Upper lobe of left lung (tissue), 4 donors: ENCODE data around the gene NUP214.

Experiments
- CTCF ChIP-seq, 6 experiments: fragments of 450-650 bp in 4 of 6; fragments of 200-600 bp in 2 of 6; sonication (generic) in 2 of 6; IDR thresholded peaks; one replicate each; pipeline ENCODE4 v1.5.1; 2016 to 2019; ENCODE audit warnings: antibody characterized with exemption in 6 of 6
- EP300 ChIP-seq, 4 donors: sonication (generic); formaldehyde crosslinking; IDR thresholded peaks; one replicate each; pipeline ENCODE4 v1.5.1; 2017; ENCODE audit warnings: antibody characterized with exemption in 4 of 4, control low read depth in 2 of 4
- POLR2A ChIP-seq, 4 donors: fragments of 450-650 bp; IDR thresholded peaks; one replicate each; pipeline ENCODE4 v1.5.1; 2016 to 2017; ENCODE audit warnings: antibody characterized with exemption in 4 of 4, mild to moderate bottlenecking in 2 of 4
- POLR2AphosphoS5 ChIP-seq, 2 donors: sonication (generic); formaldehyde crosslinking; IDR thresholded peaks; one replicate each; pipeline ENCODE4 v1.5.1; 2017; ENCODE audit warnings: antibody characterized with exemption in 2 of 2

- TF ChIP-seq EP300 (IDR thresholded peaks at IDR 0.05): no peak
- no peak for TF ChIP-seq CTCF (IDR thresholded peaks at IDR 0.05)
- no peak for TF ChIP-seq POLR2A (IDR thresholded peaks at IDR 0.05)
- TF ChIP-seq POLR2AphosphoS5 (IDR thresholded peaks at IDR 0.05): no peak
Observed at GRCh38 chr9:131078427-131079366, 46.7 kb upstream of the NUP214 start.
